Left colon (tissue), 2 donors: ENCODE data around the gene KLB. TPM values are rescaled to one million over a fixed set of nuclear protein-coding genes. Genes with fewer than 3 reads are reported as not detected.
A peak's percentile ranks its signal among the peaks of the same experiment; 100 is the strongest.

Experiments
- ATAC-seq: fragments of 200-7000 bp; cut with Tn5 transposase; one replicate; pipeline ENCODE4 v1.9.1; 2020; ENCODE audit warnings: mild to moderate bottlenecking, moderate library complexity
- DNase-seq, 2 donors: peaks; one replicate each; pipeline ENCODE4 v3.0.0-alpha.2; 2020
- intact Hi-C, 2 donors: fragments of 100-400 bp; cut with DNase I in 1 of 2; cut with micrococcal nuclease in 1 of 2; formaldehyde crosslinking; loops; one replicate each; pipeline versions ENCODE4 v1.11.2 to v1.14.0; 2022; cut with DNase I, micrococcal nuclease
- microRNA-seq, 2 donors: library from miRNA; unstranded; fragments of <30 nt; microRNA quantifications; one replicate each; pipeline versions ENCODE4 v1.1.0 to v1.2.0, GENCODE V29; 2020
- total RNA-seq, 2 donors: library from RNA; stranded (reverse); fragmentation: NEBNext Ultra II Directional; extraction: Animal tissue kit (Norgen Biotek cat#: 25700); gene quantifications; one replicate each; pipeline ENCODE4 v1.2.1, GENCODE V29; 2021
- donor health status: DM: no; HTN: no; CAD: no.
- donor health status: DM: yes; HTN: yes; CAD: no.

The KLB gene
- total RNA-seq, 2 donors from 2014 or later, result 0.64 to 2.3 TPM

DNA sequence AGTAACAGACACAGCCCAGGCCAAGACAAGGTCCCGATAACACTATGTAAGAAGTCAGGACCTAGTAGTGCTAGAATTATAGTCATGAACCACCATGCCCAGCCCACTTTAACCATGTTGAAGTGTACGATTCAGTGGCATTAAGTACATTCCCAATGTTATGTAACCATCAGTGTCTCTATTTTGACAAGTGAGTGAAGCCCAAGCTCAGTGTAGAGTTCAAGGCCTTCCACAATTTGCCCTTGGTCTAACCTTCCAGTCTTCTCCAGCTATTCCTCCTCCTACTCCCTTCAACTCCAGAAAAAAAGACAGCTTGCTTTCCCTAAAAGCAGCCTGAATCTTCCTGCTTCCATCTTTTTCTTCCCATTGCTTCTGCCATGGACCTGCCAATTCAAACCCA is 83.6 kb downstream of the KLB start:
- intact Hi-C loops, result no loop called here
- no peak for DNase-seq
- ATAC-seq, result no peak

- intact Hi-C loops, result no loop called here
- ATAC-seq (peak; percentile 48), DNase-seq (no peak)
These were observed 87.6 kb downstream of the KLB start for GRCh38 chr4:39494354-39494753.

- ATAC-seq (peak; percentile 60), DNase-seq (no peak)
- intact Hi-C loops, result no loop called here
These were observed 88.9 kb downstream of the KLB start for GRCh38 chr4:39495446-39496213.

- DNase-seq, result no peak
- no peak for ATAC-seq
- intact Hi-C loops, result no loop called here
These were observed 91.4 kb downstream of the KLB start for GRCh38 chr4:39497909-39498726.

GRCh38 chr4:39498727-39499020 is 91.9 kb downstream of the KLB start:
- intact Hi-C loops, result no loop called here
- no peak for ATAC-seq
- DNase-seq, result no peak

Small RNA genes lying within 50 kb of the gene (microRNA-seq; reads per million reads assigned to microRNA genes)
- 0 reads per million in 2 donors for gene MIR5591

Other genes starting within 250 kb of the KLB start
- 10 to 100 TPM in 1 of 2 donors, 1 to 10 TPM in 1; 5.8 to 13.0 TPM for gene WDR19, start 224.4 kb upstream of the KLB start, total RNA-seq
- gene RFC1, start 40.6 kb upstream of the KLB start, total RNA-seq, result 10 to 100 TPM; 24.0 to 25.2 TPM
- 1,000 to 10,000 TPM in 1 of 2 donors, 100 to 1,000 TPM in 1; 939 to 1,067 TPM for gene RPL9, start 52.0 kb downstream of the KLB start, total RNA-seq
- 10 to 100 TPM; 19.0 to 20.0 TPM for gene LIAS, start 52.1 kb downstream of the KLB start, total RNA-seq
- 100 to 1,000 TPM; 208 to 303 TPM for gene UGDH, start 120.5 kb downstream of the KLB start, total RNA-seq
- 100 to 1,000 TPM; 119 to 146 TPM for gene SMIM14, start 231.9 kb downstream of the KLB start, total RNA-seq